ENCODE results near the gene MTIF3. TPM values are rescaled to one million over a fixed set of nuclear protein-coding genes. Genes with fewer than 3 reads are reported as not detected.

The MTIF3 gene
- total RNA-seq, 1 experiment from 2014 or later, result 21.5 TPM

DNA sequence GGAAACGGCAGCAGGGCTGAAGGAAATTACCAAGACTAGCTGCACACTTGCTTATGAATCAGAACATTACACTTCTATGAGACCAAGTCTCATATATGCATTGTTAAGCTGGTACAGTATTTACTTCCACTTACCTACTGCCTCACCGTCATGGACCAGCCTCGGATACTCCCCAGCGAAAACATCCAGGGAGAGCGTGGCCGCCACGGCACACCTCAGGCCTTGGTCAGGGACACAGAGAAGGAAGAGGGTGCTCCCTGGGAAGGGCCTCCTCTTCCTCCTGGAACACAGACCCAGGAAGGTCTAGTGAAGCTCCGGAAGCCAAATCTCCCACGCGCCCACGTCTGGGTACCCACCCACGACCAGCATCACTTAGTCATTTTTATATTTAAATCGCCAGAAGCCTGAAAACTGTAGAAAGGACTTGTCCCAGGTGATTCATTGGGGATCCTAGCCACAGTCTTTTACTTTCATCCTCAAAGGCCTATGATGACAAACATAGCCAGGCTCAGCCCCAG lies 24.4 kb upstream of the MTIF3 start:
- H3K27me3 Mint-ChIP-seq (ENCODE audit: unreplicated experiment), result no peaks in the 10 kb centered on the region
- H3K27ac Mint-ChIP-seq (ENCODE audit: unreplicated experiment), result no peak overlapping the region
- DNase-seq, result no peak
- peaks cover 12% of the 10 kb centered on the region for H3K4me1 Mint-ChIP-seq (ENCODE audit: low read depth, unreplicated experiment)
- H3K36me3 Mint-ChIP-seq (ENCODE audit: insufficient read depth, unreplicated experiment), result no peaks in the 10 kb centered on the region
- no TSS peak for BruUV-seq (replicated peaks)
- no peaks in the 10 kb centered on the region for H3K9me3 Mint-ChIP-seq (ENCODE audit: low read depth, unreplicated experiment)
- TF ChIP-seq, protein P1, sequence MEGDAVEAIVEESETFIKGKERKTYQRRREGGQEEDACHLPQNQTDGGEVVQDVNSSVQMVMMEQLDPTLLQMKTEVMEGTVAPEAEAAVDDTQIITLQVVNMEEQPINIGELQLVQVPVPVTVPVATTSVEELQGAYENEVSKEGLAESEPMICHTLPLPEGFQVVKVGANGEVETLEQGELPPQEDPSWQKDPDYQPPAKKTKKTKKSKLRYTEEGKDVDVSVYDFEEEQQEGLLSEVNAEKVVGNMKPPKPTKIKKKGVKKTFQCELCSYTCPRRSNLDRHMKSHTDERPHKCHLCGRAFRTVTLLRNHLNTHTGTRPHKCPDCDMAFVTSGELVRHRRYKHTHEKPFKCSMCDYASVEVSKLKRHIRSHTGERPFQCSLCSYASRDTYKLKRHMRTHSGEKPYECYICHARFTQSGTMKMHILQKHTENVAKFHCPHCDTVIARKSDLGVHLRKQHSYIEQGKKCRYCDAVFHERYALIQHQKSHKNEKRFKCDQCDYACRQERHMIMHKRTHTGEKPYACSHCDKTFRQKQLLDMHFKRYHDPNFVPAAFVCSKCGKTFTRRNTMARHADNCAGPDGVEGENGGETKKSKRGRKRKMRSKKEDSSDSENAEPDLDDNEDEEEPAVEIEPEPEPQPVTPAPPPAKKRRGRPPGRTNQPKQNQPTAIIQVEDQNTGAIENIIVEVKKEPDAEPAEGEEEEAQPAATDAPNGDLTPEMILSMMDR (IDR thresholded peaks at IDR 0.05; ENCODE audit: unreplicated experiment), result no peak
- intact Hi-C loops (cut with micrococcal nuclease; ENCODE audit: unreplicated experiment), result no loop called here
- CTCF ChIA-PET, result no interaction called here
- H3K4me3 Mint-ChIP-seq (ENCODE audit: low read depth, unreplicated experiment), result no peak overlapping the region

DNA sequence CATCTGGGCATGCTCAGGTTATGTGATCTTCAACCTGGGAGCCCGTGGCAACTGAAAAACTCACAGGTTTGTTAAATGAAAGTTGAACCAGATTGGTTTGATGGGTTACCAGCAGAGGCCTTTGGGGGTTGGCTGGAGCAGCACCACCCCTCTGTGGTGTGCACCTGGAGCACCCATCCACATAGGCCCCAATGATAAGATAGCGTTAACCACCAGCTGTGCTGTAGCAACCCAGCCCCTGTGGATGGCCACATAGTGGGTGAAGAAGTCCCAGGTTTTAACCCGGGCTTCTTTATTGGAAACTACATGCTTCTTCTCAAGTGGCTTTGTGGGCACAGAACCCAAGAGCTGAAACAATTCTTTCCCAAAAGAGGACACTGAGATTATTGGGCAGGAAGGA lies 22.6 kb upstream of the MTIF3 start:
- H3K27me3 Mint-ChIP-seq (ENCODE audit: unreplicated experiment), result no peaks in the 10 kb centered on the region
- CTCF ChIA-PET, result no interaction called here
- no TSS peak for BruUV-seq (replicated peaks)
- H3K4me1 Mint-ChIP-seq (ENCODE audit: low read depth, unreplicated experiment), result peaks cover 12% of the 10 kb centered on the region
- H3K9me3 Mint-ChIP-seq (ENCODE audit: low read depth, unreplicated experiment), result no peaks in the 10 kb centered on the region
- intact Hi-C loops (cut with micrococcal nuclease; ENCODE audit: unreplicated experiment), result no loop called here
- H3K4me3 Mint-ChIP-seq (ENCODE audit: low read depth, unreplicated experiment), result no peak overlapping the region
- H3K36me3 Mint-ChIP-seq (ENCODE audit: insufficient read depth, unreplicated experiment), result no peaks in the 10 kb centered on the region
- H3K27ac Mint-ChIP-seq (ENCODE audit: unreplicated experiment), result no peak overlapping the region
- TF ChIP-seq, protein P1 (IDR thresholded peaks at IDR 0.05; ENCODE audit: unreplicated experiment), result no peak
- no peak for DNase-seq

DNA sequence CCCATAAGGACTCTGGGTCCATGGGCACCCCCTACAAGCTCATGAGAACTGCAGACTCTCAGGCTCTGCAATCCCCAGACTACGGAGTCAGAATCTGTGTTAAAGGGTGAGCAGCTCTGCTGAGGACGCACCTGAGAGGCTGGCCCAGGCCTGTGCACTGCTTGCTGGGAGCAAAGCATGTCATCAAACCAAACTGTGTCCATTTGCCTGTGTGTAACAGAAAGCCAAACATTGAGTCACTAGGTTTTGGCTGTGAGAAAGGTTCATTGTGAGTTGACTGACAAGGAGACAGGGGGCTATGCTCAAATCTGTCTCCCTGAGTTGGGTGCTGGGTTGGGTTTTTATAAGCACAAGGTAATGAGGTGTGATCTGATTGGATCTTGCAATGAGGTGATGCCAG lies 22.1 kb upstream of the MTIF3 start:
- Mint-ChIP-seq H3K4me1 (ENCODE audit: low read depth, unreplicated experiment) (peaks cover 7% of the 10 kb centered on the region), H3K9me3 (ENCODE audit: low read depth, unreplicated experiment) (no peaks in the 10 kb centered on the region), H3K27me3 (ENCODE audit: unreplicated experiment) (no peaks in the 10 kb centered on the region), H3K27ac (ENCODE audit: unreplicated experiment) (no peak overlapping the region), H3K4me3 (ENCODE audit: low read depth, unreplicated experiment) (no peak overlapping the region), H3K36me3 (ENCODE audit: insufficient read depth, unreplicated experiment) (no peaks in the 10 kb centered on the region)
- CTCF ChIA-PET, result no interaction called here
- BruUV-seq (replicated peaks), result no TSS peak
- no peak for DNase-seq
- intact Hi-C loops (cut with micrococcal nuclease; ENCODE audit: unreplicated experiment), result no loop called here
- TF ChIP-seq, protein P1 (IDR thresholded peaks at IDR 0.05; ENCODE audit: unreplicated experiment), result no peak

DNA sequence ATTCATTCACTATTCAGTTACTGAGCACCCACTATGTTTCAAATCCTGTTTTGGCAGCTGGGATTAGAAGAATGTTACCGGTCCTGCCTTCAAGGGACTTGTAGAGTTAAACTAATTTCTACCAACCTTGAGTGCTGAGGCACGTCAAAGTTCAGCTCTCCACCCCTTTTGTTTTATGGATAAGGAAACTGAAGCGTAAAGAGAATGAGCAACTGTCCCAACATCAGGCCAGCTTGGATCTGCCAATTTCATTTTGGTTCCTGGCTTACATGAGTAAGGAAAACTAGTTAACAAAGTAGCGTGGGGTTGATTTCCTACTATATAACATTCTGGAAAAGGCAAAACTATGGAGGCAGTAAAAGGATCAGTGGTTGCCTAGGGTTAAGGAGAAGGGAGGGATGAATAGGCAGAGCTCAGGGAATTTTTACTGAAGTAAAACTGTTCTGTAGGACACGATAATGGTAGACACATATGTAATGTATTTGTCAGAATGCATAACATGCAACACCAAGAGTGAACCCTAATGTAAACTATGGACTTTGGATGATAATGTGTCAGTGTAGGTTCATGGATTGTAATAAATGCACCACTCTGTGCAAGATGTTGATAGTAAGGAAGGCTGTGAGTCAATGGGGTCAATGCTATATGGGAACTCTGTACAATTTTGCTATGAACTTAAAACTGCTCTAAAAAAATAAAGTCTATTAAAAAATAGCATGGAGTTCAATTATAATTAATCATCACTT lies 19.9 kb upstream of the MTIF3 start:
- Mint-ChIP-seq H3K27me3 (ENCODE audit: unreplicated experiment) (no peaks in the 10 kb centered on the region), H3K9me3 (ENCODE audit: low read depth, unreplicated experiment) (no peaks in the 10 kb centered on the region), H3K4me1 (ENCODE audit: low read depth, unreplicated experiment) (peaks cover 8% of the 10 kb centered on the region), H3K27ac (ENCODE audit: unreplicated experiment) (no peak overlapping the region), H3K36me3 (ENCODE audit: insufficient read depth, unreplicated experiment) (no peaks in the 10 kb centered on the region), H3K4me3 (ENCODE audit: low read depth, unreplicated experiment) (no peak overlapping the region)
- BruUV-seq (replicated peaks), result no TSS peak
- intact Hi-C loops (cut with micrococcal nuclease; ENCODE audit: unreplicated experiment), result no loop called here
- TF ChIP-seq, protein P1 (IDR thresholded peaks at IDR 0.05; ENCODE audit: unreplicated experiment), result no peak
- CTCF ChIA-PET, result no interaction called here
- no peak for DNase-seq
